Inferior parietal cortex (tissue), 1 donor: Measurements from ENCODE around the gene FSTL3.
"Not testable (repeated sequence)": the region's sequence is repeated elsewhere in the genome, so short reads cannot be mapped to it uniquely, and the experiment has no call there.

ENCODE experiments used
- DNase-seq: peaks from one replicate; pipeline ENCODE4 v3.0.0-alpha.2; 2016; ENCODE audit errors: extremely low spot score

FSTL3 gene

GRCh38 chr19:682678-683320 is 6.6 kb downstream of the FSTL3 start:
- no peak for DNase-seq

GRCh38 chr19:685454-685931 is 9.3 kb downstream of the FSTL3 start:
- no peak for DNase-seq

- DNase-seq: no peak
Measured at GRCh38 chr19:686589-687297, 10.6 kb downstream of the FSTL3 start.

GRCh38 chr19:687569-688166 is 11.5 kb downstream of the FSTL3 start:
- no peak for DNase-seq

GRCh38 chr19:688214-688613 is 12.0 kb downstream of the FSTL3 start:
- DNase-seq: no peak

GRCh38 chr19:688992-689391 is 12.8 kb downstream of the FSTL3 start:
- DNase-seq: no peak

- no peak for DNase-seq
Measured at GRCh38 chr19:690203-690602, 14.0 kb downstream of the FSTL3 start.

GRCh38 chr19:694481-695351 is 18.5 kb downstream of the FSTL3 start:
- DNase-seq: no peak

GRCh38 chr19:695352-695949 is 19.3 kb downstream of the FSTL3 start, which contains the start of gene PRSS57:
PRSS57 (minus strand) TSS chr19:695452; CDS start chr19:695430, 22 bp downstream.
- DNase-seq: no peak

GRCh38 chr19:698529-698928 is 22.3 kb downstream of the FSTL3 start:
- DNase-seq: not testable (repeated sequence)

GRCh38 chr19:699885-700284 is 23.7 kb downstream of the FSTL3 start:
- not testable (repeated sequence) for DNase-seq

GRCh38 chr19:702847-703246 is 26.7 kb downstream of the FSTL3 start:
- DNase-seq: not testable (repeated sequence)

GRCh38 chr19:703329-703650 is 27.1 kb downstream of the FSTL3 start:
- DNase-seq: no peak

- peak; percentile 30 for DNase-seq
Measured at GRCh38 chr19:703651-704446, 27.7 kb downstream of the FSTL3 start.

- DNase-seq: no peak
Measured at GRCh38 chr19:704447-704741, 28.2 kb downstream of the FSTL3 start.

- DNase-seq: peak; percentile 5
Measured at GRCh38 chr19:708154-709143, 32.3 kb downstream of the FSTL3 start, which contains the start of gene PALM. PALM (plus strand) TSS chr19:708935; CDS start chr19:709147, 212 bp downstream.

GRCh38 chr19:709196-709964 is 33.2 kb downstream of the FSTL3 start:
- DNase-seq: no peak

- DNase-seq: no peak
Measured at GRCh38 chr19:709965-710571, 33.9 kb downstream of the FSTL3 start.
